Endothelial cell of umbilical vein (primary cell): Measurements from ENCODE around the gene CD72. TPM values are rescaled to one million over a fixed set of nuclear protein-coding genes. Genes with fewer than 3 reads are reported as not detected.

ENCODE experiments used
- BruUV-seq: library from RNA; stranded (reverse); fragments of 400-500 nt; replicated peaks from 2 replicates; lab custom pipeline; 2021; lab: Mats Ljungman, UMichigan
- CTCF ChIA-PET: fragments of 300-600, 350-600 bp; sonication (Branson Sonifier 250); formaldehyde crosslinking; loops from one replicate; lab custom pipeline; 2021; ENCODE audit warnings: antibody characterized with exemption, inconsistent platforms; lab: Charles Lee
- POLR2A ChIA-PET: fragments of 300-600, 350-600 bp; sonication (Branson Sonifier 250); formaldehyde crosslinking; loops from one replicate; lab custom pipeline; 2021; ENCODE audit warnings: antibody characterized with exemption, inconsistent platforms; lab: Charles Lee
- DNase-seq: peaks from one replicate; pipeline ENCODE4 v3.0.0-alpha.2; 2011; ENCODE audit warnings: low read depth, low spot score
- FAIRE-seq: peaks from 2 replicates; lab custom pipeline; 2011; peaks lifted over from hg19 to GRCh38; lab: Jason Lieb, UNC
- H2AFZ ChIP-seq: 2 replicates; pipeline ENCODE4 v1.6.0; 2012; ENCODE audit warnings: low read depth, low read length, control low read depth, inconsistent platforms
- H3K27ac ChIP-seq: 2 replicates; pipeline ENCODE4 v1.5.1; 2011; ENCODE audit warnings: low read depth, mild to moderate bottlenecking, control low read depth, low read length, moderate library complexity; ENCODE audit not compliant: insufficient read depth
- H3K27me3 ChIP-seq, 2 experiments: 2 replicates each; pipeline versions ENCODE4 v1.6.0 to v1.6.1; 2011; ENCODE audit warnings: low read length in 2 of 2, mixed read lengths in 1 of 2; ENCODE audit not compliant: control insufficient read depth in 2 of 2, insufficient read depth in 2 of 2
- H3K36me3 ChIP-seq, 2 experiments: 2 replicates in 1 of 2; 3 replicates in 1 of 2; pipeline ENCODE4 v1.5.1; 2011; ENCODE audit warnings: low read length in 2 of 2, mild to moderate bottlenecking in 1 of 2, moderate library complexity in 1 of 2; ENCODE audit not compliant: control insufficient read depth in 2 of 2, insufficient read depth in 2 of 2; ENCODE audit errors: extremely low read depth in 1 of 2
- H3K4me1 ChIP-seq: 3 replicates; pipeline ENCODE4 v1.5.1; 2011; ENCODE audit warnings: mild to moderate bottlenecking, low read length; ENCODE audit not compliant: control insufficient read depth, insufficient read depth; ENCODE audit errors: extremely low read depth
- H3K4me2 ChIP-seq: 2 replicates; pipeline ENCODE4 v1.6.1; 2011; ENCODE audit warnings: low read length, control low read depth, mixed read lengths; ENCODE audit not compliant: insufficient read depth
- H3K4me3 ChIP-seq, 3 experiments: fragments of 200-600 bp in 1 of 3; sonication (generic), shearing (Covaris generic) in 1 of 3; replicated peaks in 1 of 3; 2 replicates each; pipeline ENCODE4 v1.5.1; 2011 to 2016; ENCODE audit warnings: control low read depth in 3 of 3, low read length in 3 of 3, mild to moderate bottlenecking in 2 of 3, inconsistent platforms in 1 of 3, low read depth in 1 of 3, moderate library complexity in 1 of 3; ENCODE audit not compliant: insufficient read depth in 1 of 3
- H3K79me2 ChIP-seq: 2 replicates; pipeline ENCODE4 v1.6.0; 2012; ENCODE audit warnings: low read length, inconsistent platforms; ENCODE audit not compliant: control insufficient read depth, insufficient read depth
- H3K9ac ChIP-seq: replicated peaks from 2 replicates; pipeline ENCODE3; 2011; ENCODE audit warnings: low read length, control low read depth; ENCODE audit not compliant: insufficient read depth; ENCODE audit errors: extremely low read depth
- H3K9me1 ChIP-seq: replicated peaks from 3 replicates; pipeline ENCODE4 v1.6.0; 2011; ENCODE audit warnings: mild to moderate bottlenecking, low read length; ENCODE audit not compliant: control insufficient read depth, insufficient read depth; ENCODE audit errors: extremely low read depth
- H3K9me3 ChIP-seq: replicated peaks from 2 replicates; pipeline ENCODE4 v1.5.1; 2012; ENCODE audit warnings: low read length, inconsistent platforms; ENCODE audit not compliant: control insufficient read depth, insufficient read depth
- H4K20me1 ChIP-seq: replicated peaks from 2 replicates; pipeline ENCODE3; 2011; ENCODE audit warnings: mild to moderate bottlenecking, low read length; ENCODE audit not compliant: control insufficient read depth, insufficient read depth; ENCODE audit errors: extremely low read depth
- EZH2 ChIP-seq: IDR thresholded peaks from 2 replicates; pipeline ENCODE4 v1.6.1; 2012; ENCODE audit warnings: borderline replicate concordance, low read depth, mild to moderate bottlenecking, moderate library complexity, low read length, inconsistent platforms; ENCODE audit not compliant: severe bottlenecking
- FOS ChIP-seq: IDR thresholded peaks from 2 replicates; pipeline ENCODE4 v1.6.1; 2011; ENCODE audit warnings: mild to moderate bottlenecking, low read length, moderate library complexity, borderline replicate concordance; ENCODE audit not compliant: insufficient read depth
- GATA2 ChIP-seq: IDR thresholded peaks from 2 replicates; pipeline ENCODE4 v1.7.0; 2011; ENCODE audit warnings: low read depth, mild to moderate bottlenecking, moderate library complexity, mixed read lengths, low read length; ENCODE audit not compliant: insufficient read length, insufficient read depth
- JUN ChIP-seq: IDR thresholded peaks from 2 replicates; pipeline ENCODE4 v1.6.1; 2011; ENCODE audit warnings: borderline replicate concordance, low read depth; ENCODE audit not compliant: insufficient read length, insufficient read depth
- MYC ChIP-seq: IDR thresholded peaks from one replicate; pipeline ENCODE4 v1.6.1; 2011; ENCODE audit warnings: mild to moderate bottlenecking, low read depth, low read length
- POLR2A ChIP-seq: IDR thresholded peaks from 2 replicates; pipeline ENCODE4 v1.6.1; 2012; ENCODE audit warnings: low read depth, mild to moderate bottlenecking, control low read depth, low read length
- POLR2AphosphoS5 ChIP-seq: IDR thresholded peaks from 2 replicates; pipeline ENCODE4 v1.6.1; 2012; ENCODE audit warnings: low read depth, mild to moderate bottlenecking, control low read depth, low read length, moderate library complexity; ENCODE audit not compliant: insufficient read depth
- dilution Hi-C: fragments of 300-500 bp; cut with MboI; formaldehyde crosslinking; loops from one replicate; pipeline ENCODE4 v1.15.0; 2019; ENCODE audit warnings: low sequenced_read_pairs; ENCODE audit not compliant: extremely low pct_ligation_motif_present
- intact Hi-C: fragments of 100-400 bp; cut with micrococcal nuclease; formaldehyde crosslinking; loops from one replicate; pipeline ENCODE4 v1.10.0; 2022
- polyA plus RNA-seq, 4 experiments: library from polyadenylated mRNA; depleted of rRNA in 3 of 4; stranded (reverse) in 3 of 4; unstranded in 1 of 4; fragments of >200 nt; gene quantifications; 2 replicates each; pipeline versions ENCODE4 v1.2.1 to v1.2.3, GENCODE V29; 2011 to 2012; ENCODE audit warnings: missing spikeins in 1 of 4
- total RNA-seq: library from RNA; stranded (reverse); gene quantifications from 2 replicates; pipeline ENCODE4 v1.2.3, GENCODE V29; 2021
- TF ChIP-seq, protein P1 (sequence below), 2 donors: IDR thresholded peaks; 1 replicate in 1 of 2; 2 replicates in 1 of 2; pipeline ENCODE4 v1.5.1; 2011; ENCODE audit warnings: low read length in 2 of 2, mild to moderate bottlenecking in 2 of 2, moderate library complexity in 2 of 2, control low read depth in 1 of 2, inconsistent platforms in 1 of 2, low read depth in 1 of 2; ENCODE audit not compliant: insufficient read depth in 1 of 2; ENCODE audit errors: extremely low read depth in 1 of 2
- TF ChIP-seq, protein P2 (sequence below): IDR thresholded peaks from 2 replicates; pipeline ENCODE4 v1.6.1; 2011; ENCODE audit not compliant: insufficient read depth, insufficient read length

CD72 gene
- total and polyA plus RNA-seq, 2 donors (not counting 3 experiments of a cell fraction or from before 2014, with no cell fraction given): 0.39 TPM; not detected in 1

- Histone ChIP-seq H4K20me1 (no peaks in the 10 kb centered on the region), H2AFZ (no peak overlapping the region), H3K9me3 (no peaks in the 10 kb centered on the region), H3K4me1 (peaks cover 27% of the 10 kb centered on the region), H3K9ac (no peak overlapping the region), H3K9me1 (no peaks in the 10 kb centered on the region), H3K36me3 (peaks cover 0 to 8% of the 10 kb centered on the region in 2 experiments), H3K4me2 (no peak overlapping the region), H3K27ac (no peak overlapping the region), H3K79me2 (peaks cover 4% of the 10 kb centered on the region), H3K4me3 (no peak overlapping the region), H3K27me3 (no peaks in the 10 kb centered on the region)
- ChIA-PET CTCF (interaction anchor here (0.7 to 10.0 kb wide), 3 partner anchors 11 to 59 kb away, joined by 3 to 227 read pairs (median 4); partner anchors contain the start of genes CA9 and TPM2), POLR2A (no interaction called here)
- TF ChIP-seq POLR2A: no peak
- no peak for TF ChIP-seq GATA2
- TF ChIP-seq EZH2: no peak
- TF ChIP-seq JUN: no peak
- TF ChIP-seq MYC: no peak
- TF ChIP-seq, protein P1, sequence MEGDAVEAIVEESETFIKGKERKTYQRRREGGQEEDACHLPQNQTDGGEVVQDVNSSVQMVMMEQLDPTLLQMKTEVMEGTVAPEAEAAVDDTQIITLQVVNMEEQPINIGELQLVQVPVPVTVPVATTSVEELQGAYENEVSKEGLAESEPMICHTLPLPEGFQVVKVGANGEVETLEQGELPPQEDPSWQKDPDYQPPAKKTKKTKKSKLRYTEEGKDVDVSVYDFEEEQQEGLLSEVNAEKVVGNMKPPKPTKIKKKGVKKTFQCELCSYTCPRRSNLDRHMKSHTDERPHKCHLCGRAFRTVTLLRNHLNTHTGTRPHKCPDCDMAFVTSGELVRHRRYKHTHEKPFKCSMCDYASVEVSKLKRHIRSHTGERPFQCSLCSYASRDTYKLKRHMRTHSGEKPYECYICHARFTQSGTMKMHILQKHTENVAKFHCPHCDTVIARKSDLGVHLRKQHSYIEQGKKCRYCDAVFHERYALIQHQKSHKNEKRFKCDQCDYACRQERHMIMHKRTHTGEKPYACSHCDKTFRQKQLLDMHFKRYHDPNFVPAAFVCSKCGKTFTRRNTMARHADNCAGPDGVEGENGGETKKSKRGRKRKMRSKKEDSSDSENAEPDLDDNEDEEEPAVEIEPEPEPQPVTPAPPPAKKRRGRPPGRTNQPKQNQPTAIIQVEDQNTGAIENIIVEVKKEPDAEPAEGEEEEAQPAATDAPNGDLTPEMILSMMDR (IDR thresholded peaks at IDR 0.05; ENCODE audit: extremely low read depth in 1 of 2, insufficient read depth in 1 of 2, low read depth in 1 of 2, low read length in 2 of 2): no peak
- no peak for TF ChIP-seq POLR2AphosphoS5
- TF ChIP-seq, protein P2, sequence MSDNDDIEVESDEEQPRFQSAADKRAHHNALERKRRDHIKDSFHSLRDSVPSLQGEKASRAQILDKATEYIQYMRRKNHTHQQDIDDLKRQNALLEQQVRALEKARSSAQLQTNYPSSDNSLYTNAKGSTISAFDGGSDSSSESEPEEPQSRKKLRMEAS: no peak
- no peak for TF ChIP-seq FOS
- no peak for DNase-seq
- intact Hi-C loops (no loop called here), dilution Hi-C loops (no loop called here)
- FAIRE-seq: no peak
- BruUV-seq: no TSS peak
Observed at GRCh38 chr9:35662437-35662836, 44.2 kb upstream of the CD72 start.
